ENCODE results near the gene ZNF341. TPM values are rescaled to one million over a fixed set of nuclear protein-coding genes. Genes with fewer than 3 reads are reported as not detected.

Gene ZNF341
- total and polyA plus RNA-seq, 9 of the 15 experiments (the other 6 are each of a cell fraction or from before 2014, with no cell fraction given) = 0.08 to 2.6 (median 1.0) TPM

DNA sequence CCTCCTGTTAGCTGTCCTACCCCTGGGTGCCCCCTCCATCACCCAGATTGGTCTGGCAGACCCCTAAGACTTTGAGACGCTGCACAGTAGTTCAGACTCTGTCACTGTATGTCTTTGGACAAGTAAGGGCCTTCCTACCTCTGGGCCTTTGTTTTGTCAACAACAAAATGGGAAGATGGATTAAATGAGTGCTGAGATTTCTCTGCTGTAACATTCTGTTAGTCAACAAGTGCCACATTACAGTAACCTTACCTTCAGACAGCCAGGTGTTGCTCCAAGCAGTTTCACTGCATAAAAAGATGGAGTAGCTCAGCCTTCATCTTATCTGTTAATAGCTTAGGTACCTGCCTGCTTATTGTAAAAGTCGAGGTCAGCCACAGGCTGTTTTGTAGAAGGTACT is 95.3 kb downstream of the ZNF341 start:
- no peaks in the 10 kb centered on the region for H3K9me3 ChIP-seq (replicated peaks; ENCODE audit: control insufficient read depth, insufficient read depth, low read depth, low read length)
- ChIA-PET POLR2A (interaction anchor here (1.5 to 2.8 kb wide), 4 partner anchors 11 to 163 kb away, joined by 3 to 9 read pairs (median 4); no protein-coding TSS in a partner anchor), CTCF (ENCODE audit: low intra/inter-chr PET ratio) (no interaction called here)
- TF ChIP-seq PRPF4 (IDR thresholded peaks at IDR 0.05; ENCODE audit: insufficient read depth, low read depth, low read length, poor library complexity, severe bottlenecking) (no peak), ZNF134 (CRISPR knock-in tag; conservative IDR thresholded peaks at IDR 0.05) (no peak), KDM4B (IDR thresholded peaks at IDR 0.05; ENCODE audit: borderline replicate concordance in 2 of 2, low read depth in 1 of 2) (no peak), FIP1L1 (IDR thresholded peaks at IDR 0.05; ENCODE audit: low read depth, low read length, poor library complexity, severe bottlenecking) (no peak), ZNF274 (IDR thresholded peaks at IDR 0.05; ENCODE audit: borderline replicate concordance, low read depth, low read length) (no peak), MIER1 (IDR thresholded peaks at IDR 0.05; ENCODE audit: low read depth) (no peak), YBX1 (IDR thresholded peaks at IDR 0.05) (no peak), ZNF79 (CRISPR knock-in tag; IDR thresholded peaks at IDR 0.05; ENCODE audit: low read depth) (no peak), MAFF (IDR thresholded peaks at IDR 0.05; ENCODE audit: low read length) (no peak), MTF1 (CRISPR knock-in tag; IDR thresholded peaks at IDR 0.05; ENCODE audit: borderline replicate concordance) (no peak)
- TF ChIP-seq, protein P1, sequence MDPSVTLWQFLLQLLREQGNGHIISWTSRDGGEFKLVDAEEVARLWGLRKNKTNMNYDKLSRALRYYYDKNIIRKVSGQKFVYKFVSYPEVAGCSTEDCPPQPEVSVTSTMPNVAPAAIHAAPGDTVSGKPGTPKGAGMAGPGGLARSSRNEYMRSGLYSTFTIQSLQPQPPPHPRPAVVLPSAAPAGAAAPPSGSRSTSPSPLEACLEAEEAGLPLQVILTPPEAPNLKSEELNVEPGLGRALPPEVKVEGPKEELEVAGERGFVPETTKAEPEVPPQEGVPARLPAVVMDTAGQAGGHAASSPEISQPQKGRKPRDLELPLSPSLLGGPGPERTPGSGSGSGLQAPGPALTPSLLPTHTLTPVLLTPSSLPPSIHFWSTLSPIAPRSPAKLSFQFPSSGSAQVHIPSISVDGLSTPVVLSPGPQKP (CRISPR knock-in tag; IDR thresholded peaks at IDR 0.05) = no peak
- no TSS peak for BruUV-seq (replicated peaks)
- intact Hi-C loops (cut with micrococcal nuclease) = no loop called here
- 46% methylated on average over 2 of the region's 2 CpGs for WGBS (ENCODE audit: insufficient coverage, low coverage, missing lambda C conversion rate)
- FAIRE-seq (no peak), ATAC-seq (no peak), DNase-seq (ENCODE audit: extremely low read depth in 1 of 4, low spot score in 3 of 4) (no peak)
- peaks cover 28% of the 10 kb centered on the region for H4K20me1 ChIP-seq (replicated peaks; ENCODE audit: control insufficient read depth, insufficient read depth, low read length)
- no peaks in the 10 kb centered on the region for H3K27me3 ChIP-seq (ENCODE audit: control insufficient read depth in 2 of 2, insufficient read depth in 2 of 2, low read length in 2 of 2)
- H3K4me3 ChIP-seq = no peak overlapping the region
- H3K4me1 ChIP-seq (replicated peaks in 1 of 2; ENCODE audit: control insufficient read depth in 2 of 2, insufficient read depth in 2 of 2, low read length in 2 of 2) = peaks cover 12 to 20% of the 10 kb centered on the region in 2 experiments
- H3K36me3 ChIP-seq (ENCODE audit: control insufficient read depth, insufficient read depth, low read length) = peaks cover 2% of the 10 kb centered on the region; the same call in 1 of the 3 replicates
- H3K27ac ChIP-seq (ENCODE audit: extremely low read depth, low read depth, low read length) = no peak overlapping the region
- H2AFZ ChIP-seq (ENCODE audit: low read depth, low read length) = no peak overlapping the region
- in situ Hi-C loops (cut with MboI) = no loop called here
- peaks cover 65% of the 10 kb centered on the region for H3K79me2 ChIP-seq (ENCODE audit: control insufficient read depth, insufficient read depth, low read length)
- peaks cover 4% of the 10 kb centered on the region for H3K9me1 ChIP-seq (ENCODE audit: control insufficient read depth, insufficient read depth, low read length)
- H3K4me2 ChIP-seq (ENCODE audit: insufficient read depth, low read length) = no peak overlapping the region
- no peak overlapping the region for H3K9ac ChIP-seq (ENCODE audit: insufficient read depth in 1 of 2, low read depth in 2 of 2, low read length in 2 of 2)

Data from K562 (cell line).